GM19372 (cell line): Measurements from ENCODE around the gene KIF27.
A peak's percentile ranks its signal among the peaks of the same experiment; 100 is the strongest.
"Not testable (repeated sequence)": the region's sequence is repeated elsewhere in the genome, so short reads cannot be mapped to it uniquely, and the experiment has no call there.

ENCODE experiments used
- ATAC-seq: cut with Tn5 transposase; IDR thresholded peaks from one replicate; pipeline ENCODE4 v1.9.1; 2021; ENCODE audit warnings: mild to moderate bottlenecking, low read depth, moderate library complexity; ENCODE audit not compliant: unreplicated experiment

The KIF27 gene

DNA sequence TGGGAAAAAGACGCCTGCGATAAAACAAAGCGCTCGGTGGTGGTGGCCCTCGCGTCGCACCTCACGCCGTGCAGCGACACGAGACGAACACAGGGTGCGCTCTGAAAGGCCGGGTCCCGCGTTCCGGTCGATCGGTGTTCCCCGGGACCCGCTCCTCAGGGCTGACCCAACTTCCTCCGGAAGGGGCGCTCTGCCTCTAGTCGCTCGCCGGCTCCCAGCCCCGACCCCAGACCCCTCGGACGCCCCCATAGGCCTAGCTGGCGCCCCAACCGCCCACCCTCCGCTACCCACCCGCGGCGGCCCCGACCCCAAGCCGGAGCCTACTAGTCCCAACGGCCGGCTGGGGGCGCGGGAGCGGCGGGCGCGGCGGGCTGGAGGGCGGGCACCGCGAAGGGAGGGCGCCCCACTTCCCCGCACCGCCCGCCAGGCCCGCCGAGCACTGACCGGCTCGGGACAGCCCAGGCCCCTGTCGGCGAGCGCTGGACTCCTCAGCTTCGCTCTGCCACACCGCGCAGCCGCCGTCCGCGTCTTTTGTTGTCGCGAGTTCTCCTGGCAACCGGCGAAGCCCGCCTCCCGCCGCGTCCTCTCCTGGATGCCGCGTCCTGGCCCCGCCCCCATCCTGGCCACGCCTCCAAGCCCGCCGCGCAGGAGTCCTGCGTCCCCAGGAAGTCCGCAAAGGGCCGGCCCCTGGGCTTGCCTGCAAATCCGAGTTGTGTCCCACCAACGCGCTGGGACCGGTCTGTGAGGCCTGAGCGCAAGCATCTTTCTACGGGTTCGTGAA lies at the start of gene KIF27:
KIF27 (minus strand) TSS at position 506 of the 781 bp plus-strand sequence. CDS start 5,841 bp downstream, outside the sequence.
- peak; percentile 81 for ATAC-seq

DNA sequence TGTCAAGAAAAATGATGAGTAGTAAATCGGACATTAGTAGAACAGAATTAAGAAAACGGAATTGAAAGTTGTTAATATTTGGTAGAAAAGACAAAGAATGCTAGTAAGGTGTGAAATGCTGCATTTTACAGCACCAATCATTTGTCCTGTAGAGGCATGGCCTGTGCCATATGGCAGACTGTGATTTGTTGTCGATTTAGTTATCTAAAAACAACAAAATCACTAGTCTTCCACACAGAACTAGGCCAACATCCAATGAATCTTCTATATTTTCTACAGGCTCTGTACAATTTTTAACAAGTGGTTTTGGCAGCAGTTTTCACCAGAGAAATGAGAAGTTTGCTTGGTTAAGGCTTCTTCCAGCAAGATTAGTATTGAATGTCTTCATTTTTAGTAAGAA lies 48.4 kb upstream of the KIF27 start:
- ATAC-seq = no peak

DNA sequence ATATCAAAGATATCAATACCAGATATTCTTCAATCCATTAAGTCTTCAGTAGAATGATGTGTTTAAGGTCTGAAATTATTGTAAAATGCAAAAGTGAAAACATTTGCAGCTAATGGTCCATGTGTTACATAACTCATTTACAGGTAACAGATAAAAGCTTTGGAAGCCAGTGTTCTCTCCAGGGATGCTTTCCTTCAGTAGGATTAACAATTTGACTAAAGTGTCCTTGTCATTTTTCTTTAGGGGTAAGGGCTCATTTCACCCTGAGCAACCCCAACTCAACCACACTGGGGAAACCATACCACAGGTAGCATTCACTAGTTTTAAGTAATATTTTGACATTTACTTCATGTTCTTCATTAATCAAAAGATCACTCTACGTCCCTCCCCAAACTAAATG lies 45.8 kb upstream of the KIF27 start:
- ATAC-seq = no peak

DNA sequence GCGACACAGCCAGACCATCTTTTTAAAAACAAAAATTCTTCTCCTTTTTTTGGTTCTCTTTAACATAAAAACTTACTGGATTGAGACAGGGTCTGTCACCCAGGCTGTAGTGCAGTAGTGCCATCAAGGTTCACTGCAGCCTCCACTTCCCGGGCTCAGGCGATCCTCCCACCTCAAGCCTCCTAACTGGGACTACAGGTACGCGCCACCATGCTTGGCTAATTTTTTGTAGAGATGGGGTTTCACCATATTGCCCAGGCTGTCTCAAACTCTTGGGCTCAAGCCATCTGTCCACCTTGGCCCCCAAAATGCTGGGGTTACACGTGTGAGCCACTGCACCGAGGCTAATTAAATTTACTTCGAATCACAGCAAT lies 45.0 kb upstream of the KIF27 start:
- no peak for ATAC-seq

- no peak for ATAC-seq
Observed at GRCh38 chr9:83965350-83966208, 44.3 kb upstream of the KIF27 start.

DNA sequence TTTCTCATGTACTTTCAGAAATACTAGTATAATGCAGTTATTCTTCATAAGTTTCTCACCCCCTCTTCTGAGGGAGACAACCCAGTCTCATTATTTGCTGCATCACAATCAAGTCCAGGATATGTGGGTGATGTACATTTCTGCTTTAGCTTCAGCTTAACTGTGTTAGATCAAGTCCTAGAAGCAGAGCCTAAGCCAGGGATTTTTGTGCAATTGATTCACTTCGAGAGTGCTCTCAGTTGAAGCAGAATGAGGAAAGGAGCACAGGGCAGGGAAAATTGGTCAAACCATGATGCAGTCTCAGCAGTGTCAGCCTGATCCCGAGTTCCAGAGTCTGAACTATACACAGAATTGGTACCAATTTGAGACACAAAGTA lies 43.7 kb upstream of the KIF27 start:
- no peak for ATAC-seq

DNA sequence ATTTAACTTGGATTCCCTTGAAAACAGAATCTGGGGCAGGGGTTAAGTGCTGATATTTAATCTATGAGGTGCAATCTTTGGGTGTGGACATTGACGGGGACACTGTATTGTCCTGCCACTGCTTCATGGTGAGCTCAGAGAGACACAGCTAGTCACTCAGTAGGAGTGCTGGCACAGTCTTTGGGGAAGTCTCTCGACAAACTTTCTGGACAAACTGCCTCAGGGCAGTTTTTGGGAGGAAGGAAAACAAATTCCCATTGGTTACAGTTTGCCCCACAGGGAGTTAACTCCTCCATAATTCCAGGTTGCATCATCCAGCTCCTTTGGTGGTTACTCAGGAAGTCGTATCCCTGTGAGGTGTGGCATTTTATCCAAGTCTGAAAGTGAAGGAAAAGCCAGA lies 40.9 kb upstream of the KIF27 start:
- no peak for ATAC-seq

DNA sequence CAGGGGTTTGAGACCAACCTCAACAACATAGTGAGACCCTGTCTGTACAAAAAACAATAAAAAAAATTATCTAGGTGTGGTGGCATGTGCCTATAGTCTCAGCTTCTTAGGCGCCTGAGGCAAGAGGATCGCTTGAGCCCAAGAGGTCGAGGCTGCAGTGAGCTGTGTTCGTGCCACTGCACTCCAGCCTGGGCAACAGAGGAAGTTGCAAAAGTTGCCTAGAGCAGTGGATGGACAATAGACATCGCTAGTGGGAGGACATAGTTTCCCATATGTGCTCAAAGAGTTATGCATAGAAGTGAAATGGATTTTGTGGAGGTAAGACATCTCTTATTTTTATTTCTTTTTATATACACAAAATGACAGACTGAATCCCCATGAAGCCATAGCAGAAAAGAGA lies 39.8 kb upstream of the KIF27 start:
- ATAC-seq = no peak

GRCh38 chr9:83959061-83959460 lies 37.8 kb upstream of the KIF27 start:
- ATAC-seq = no peak

GRCh38 chr9:83957248-83957513 lies 35.9 kb upstream of the KIF27 start:
- ATAC-seq = no peak

GRCh38 chr9:83956436-83957247 lies 35.4 kb upstream of the KIF27 start:
- peak; percentile 81 for ATAC-seq

GRCh38 chr9:83956086-83956435 lies 34.8 kb upstream of the KIF27 start:
- ATAC-seq = peak; percentile 58

- not testable (repeated sequence) for ATAC-seq
Observed at GRCh38 chr9:83948096-83948495, 26.9 kb upstream of the KIF27 start.

DNA sequence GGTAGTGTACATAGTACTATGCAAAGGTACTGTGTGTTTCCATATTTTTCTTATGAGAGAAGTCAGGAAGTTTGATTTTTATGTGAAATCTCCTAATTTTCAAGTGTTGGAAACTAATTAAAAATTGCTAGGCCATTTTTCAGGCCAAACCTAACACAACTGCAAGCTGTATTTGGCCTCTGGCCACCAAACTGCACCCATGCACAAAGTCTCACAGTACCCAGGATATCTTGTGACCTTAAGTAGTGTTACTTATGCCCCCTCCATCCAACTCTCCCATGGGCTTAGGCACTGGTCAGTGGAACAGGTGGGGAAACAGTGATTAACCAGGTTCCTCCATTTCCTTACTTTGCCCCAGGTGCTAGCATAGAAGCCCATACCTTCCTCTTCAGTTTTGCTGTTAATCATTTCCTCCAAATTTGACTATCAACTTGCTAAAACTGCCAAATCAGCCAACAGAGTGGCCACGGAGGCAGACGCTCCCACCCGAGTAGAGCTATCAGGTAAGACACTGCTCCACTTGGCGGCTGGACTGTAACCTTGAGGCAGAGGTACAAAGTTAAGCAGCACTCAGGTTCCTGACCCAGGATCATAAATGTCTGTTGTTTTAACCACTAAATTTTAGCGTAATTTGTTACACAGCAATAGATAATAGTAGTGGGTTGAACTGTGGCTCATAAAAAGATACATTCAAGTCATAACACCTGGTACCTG lies 19.5 kb upstream of the KIF27 start:
- ATAC-seq = no peak

- no peak for ATAC-seq
Observed at GRCh38 chr9:83937861-83938455, 16.7 kb upstream of the KIF27 start.

DNA sequence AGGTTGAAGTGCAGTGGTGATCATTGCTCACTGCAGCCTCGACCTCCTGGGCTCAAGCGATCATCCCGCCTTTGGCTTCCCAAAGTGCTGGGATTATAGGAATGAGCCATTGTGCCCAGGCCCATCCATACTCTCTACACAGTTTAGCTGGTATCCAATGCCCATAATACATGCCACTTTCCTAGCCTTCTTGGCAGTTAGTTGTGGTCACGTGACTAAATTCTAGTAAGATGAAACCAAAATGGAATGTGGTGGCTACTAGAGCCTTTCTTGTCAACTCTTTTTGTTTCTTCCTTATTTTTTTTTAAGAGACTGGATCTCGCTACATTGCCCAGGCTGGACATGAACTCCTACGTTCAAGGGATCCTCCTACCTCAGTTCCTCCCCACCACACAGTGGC lies 15.3 kb upstream of the KIF27 start:
- no peak for ATAC-seq

- no peak for ATAC-seq
Observed at GRCh38 chr9:83935276-83935935, 14.2 kb upstream of the KIF27 start.

DNA sequence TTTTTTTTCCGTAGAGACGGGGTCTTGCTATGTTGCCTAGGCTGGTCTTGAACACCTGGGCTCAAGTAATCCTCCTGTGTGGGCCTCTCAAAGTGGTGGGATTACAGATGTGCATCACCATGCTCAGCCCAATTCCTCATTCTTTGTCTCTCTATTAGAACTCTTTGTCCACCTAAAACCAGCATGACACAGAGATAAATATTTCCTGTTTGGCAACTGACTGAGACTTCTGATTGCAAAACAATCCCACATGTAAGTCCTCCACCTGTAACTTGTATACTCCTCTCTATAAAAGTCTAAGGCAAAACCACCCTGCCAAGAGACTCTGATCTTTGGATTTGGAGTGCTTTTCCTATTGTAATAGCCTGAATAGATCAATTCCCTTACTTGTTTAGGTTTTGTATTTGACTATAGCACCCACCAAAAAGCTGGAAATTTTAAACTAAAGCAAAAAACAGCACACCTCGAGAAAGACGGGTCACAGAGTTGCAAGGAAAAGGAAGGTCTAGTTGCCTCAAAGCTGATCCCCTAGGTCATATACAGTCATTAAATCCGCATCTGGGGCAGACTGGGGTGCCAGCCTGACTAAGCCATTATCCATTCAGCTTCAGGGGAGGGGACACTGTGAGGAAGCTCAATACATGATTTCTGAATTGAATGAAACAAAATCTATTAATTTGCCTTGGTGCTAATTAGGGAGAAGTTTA lies 13.5 kb upstream of the KIF27 start:
- ATAC-seq = no peak

DNA sequence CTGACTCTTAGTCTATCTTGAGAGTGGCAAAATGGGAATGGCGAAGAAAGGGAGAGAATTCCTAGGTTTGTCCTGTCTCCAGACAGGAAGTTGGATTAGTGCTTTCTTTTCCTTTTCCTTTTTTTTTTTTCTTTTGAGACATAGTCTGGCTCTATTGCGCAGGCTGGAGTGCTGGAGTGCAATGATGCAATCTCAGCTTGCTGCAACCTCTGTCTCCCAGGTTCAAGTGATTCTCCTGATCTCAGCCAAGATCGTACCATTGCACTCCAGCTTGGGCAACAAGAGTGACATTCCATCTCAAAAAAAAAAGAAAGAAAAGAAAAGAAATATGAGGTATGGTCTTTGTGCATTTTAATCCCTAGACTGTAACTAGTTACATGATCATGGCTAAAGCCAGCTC lies 12.6 kb upstream of the KIF27 start:
- ATAC-seq = no peak
